Omental fat pad (tissue), 4 donors: Measurements from ENCODE around the gene TRIM72. TPM values are rescaled to one million over a fixed set of nuclear protein-coding genes. Genes with fewer than 3 reads are reported as not detected.
A peak's percentile ranks its signal among the peaks of the same experiment; 100 is the strongest.
"Not testable (repeated sequence)": the region's sequence is repeated elsewhere in the genome, so short reads cannot be mapped to it uniquely, and the experiment has no call there.

Experiments
- ATAC-seq: fragments of 150-250 bp; one replicate; pipeline ENCODE4 v1.9.1; 2016; ENCODE audit warnings: mild to moderate bottlenecking, moderate library complexity; ENCODE audit not compliant: low FRiP score
- DNase-seq: peaks from one replicate; pipeline ENCODE4 v3.0.0-alpha.2; 2019; ENCODE audit warnings: low spot score
- CTCF ChIP-seq, 3 donors: fragments of 450-650 bp; IDR thresholded peaks; one replicate each; pipeline ENCODE4 v1.5.1; 2016 to 2017; ENCODE audit warnings: antibody characterized with exemption in 3 of 3, mild to moderate bottlenecking in 3 of 3, moderate library complexity in 2 of 3
- total RNA-seq, 4 donors: library from RNA; depleted of rRNA; stranded (reverse); fragments of >200 nt; gene quantifications; one replicate each; pipeline ENCODE4 v1.1.0, GENCODE V29; 2016

Gene TRIM72
- total RNA-seq, 4 donors from 2014 or later = 0.28 TPM; not detected in 3

- ATAC-seq (no peak), DNase-seq (no peak)
- TF ChIP-seq CTCF (IDR thresholded peaks at IDR 0.05) = no peak
Observed at GRCh38 chr16:31198207-31198882, 15.6 kb upstream of the TRIM72 start.

- TF ChIP-seq CTCF (IDR thresholded peaks at IDR 0.05) = no peak
- ATAC-seq = no peak
- no peak for DNase-seq
Observed at GRCh38 chr16:31199430-31200041, 14.4 kb upstream of the TRIM72 start.

- not testable (repeated sequence) for DNase-seq, ATAC-seq
Observed at GRCh38 chr16:31200111-31200510, 13.8 kb upstream of the TRIM72 start.

- ATAC-seq (no peak), DNase-seq (no peak)
- TF ChIP-seq CTCF (IDR thresholded peaks at IDR 0.05) = no peak
Observed at GRCh38 chr16:31200821-31201568, 12.9 kb upstream of the TRIM72 start.

- no peak for TF ChIP-seq CTCF (IDR thresholded peaks at IDR 0.05)
- ATAC-seq = peak; percentile 37
- DNase-seq = no peak
Observed at GRCh38 chr16:31201582-31202413, 12.1 kb upstream of the TRIM72 start.

- peak; percentile 43 for ATAC-seq
- no peak for TF ChIP-seq CTCF (IDR thresholded peaks at IDR 0.05)
- DNase-seq = no peak
Observed at GRCh38 chr16:31202414-31203375, 11.2 kb upstream of the TRIM72 start, which contains the start of gene PYCARD. TSS of gene PYCARD (minus strand) at chr16:31202760. CDS start at chr16:31202690, 70 bp downstream.
